HL-60 (cell line): Measurements from ENCODE around the gene ABL1.

Experiments used
- DNase-seq, 2 experiments: peaks; one replicate each; pipeline ENCODE4 v3.0.0-alpha.2; 2010 to 2020; ENCODE audit warnings: low read depth in 1 of 2, low spot score in 1 of 2
- H3K27ac ChIP-seq: fragments of 250-450 bp; sonication (Bioruptor Pico); replicated peaks from 2 replicates; pipeline ENCODE4 v1.5.1; 2020; ENCODE audit warnings: mild to moderate bottlenecking, moderate library complexity
- H3K27me3 ChIP-seq: fragments of 250-450 bp; sonication (Bioruptor Pico); 2 replicates; pipeline ENCODE4 v1.5.1; 2021; ENCODE audit warnings: mild to moderate bottlenecking, moderate library complexity; ENCODE audit not compliant: insufficient read depth, poor library complexity, severe bottlenecking
- H3K4me3 ChIP-seq: replicated peaks from 2 replicates; pipeline ENCODE4 v1.5.1; 2011; ENCODE audit warnings: mild to moderate bottlenecking, control low read depth, low read length; ENCODE audit not compliant: insufficient read depth
- GABPA ChIP-seq: IDR thresholded peaks from 2 replicates; pipeline ENCODE4 v1.6.1; 2012; ENCODE audit warnings: low read depth
- POLR2AphosphoS5 ChIP-seq: IDR thresholded peaks from 2 replicates; pipeline ENCODE4 v1.6.1; 2012; ENCODE audit warnings: low read depth
- SPI1 ChIP-seq: IDR thresholded peaks from 2 replicates; pipeline ENCODE4 v1.6.1; 2012; ENCODE audit warnings: low read depth, mild to moderate bottlenecking, borderline replicate concordance
- TF ChIP-seq, protein P1 (sequence below): IDR thresholded peaks from one replicate; pipeline ENCODE4 v1.5.1; 2011; ENCODE audit warnings: low read length, control low read depth, inconsistent platforms; ENCODE audit not compliant: insufficient read depth
- TF ChIP-seq, protein P2 (sequence below): IDR thresholded peaks from 2 replicates; pipeline ENCODE4 v1.6.1; 2012; ENCODE audit warnings: low read depth; ENCODE audit not compliant: insufficient replicate concordance

ABL1 gene

DNA sequence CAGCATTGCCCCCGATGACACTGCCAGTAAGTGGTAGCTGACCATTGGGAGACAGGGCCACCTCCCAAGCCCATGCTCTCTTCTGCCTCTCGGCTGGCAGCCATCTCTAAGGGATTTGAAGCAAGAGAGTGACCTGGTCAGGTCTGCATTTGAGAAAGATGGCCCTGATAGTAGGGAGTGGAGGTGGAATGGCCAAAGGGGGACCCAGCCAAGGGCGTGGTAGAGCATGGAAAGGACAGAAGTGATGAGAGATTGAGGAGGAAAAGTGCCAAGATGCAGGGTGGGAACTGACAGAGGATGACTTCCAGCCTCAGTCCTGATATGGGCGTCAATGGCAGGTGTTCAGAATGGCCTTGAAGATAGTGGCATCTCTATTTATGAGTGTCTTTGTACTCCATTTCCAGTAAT is 9.0 kb downstream of the ABL1 start:
- DNase-seq, result no peak
- Histone ChIP-seq H3K27me3 (no peaks in the 10 kb centered on the region), H3K4me3 (no peak overlapping the region), H3K27ac (no peak overlapping the region)
- TF ChIP-seq POLR2AphosphoS5, result no peak
- no peak for TF ChIP-seq SPI1
- TF ChIP-seq GABPA, result no peak
- TF ChIP-seq, protein P1, sequence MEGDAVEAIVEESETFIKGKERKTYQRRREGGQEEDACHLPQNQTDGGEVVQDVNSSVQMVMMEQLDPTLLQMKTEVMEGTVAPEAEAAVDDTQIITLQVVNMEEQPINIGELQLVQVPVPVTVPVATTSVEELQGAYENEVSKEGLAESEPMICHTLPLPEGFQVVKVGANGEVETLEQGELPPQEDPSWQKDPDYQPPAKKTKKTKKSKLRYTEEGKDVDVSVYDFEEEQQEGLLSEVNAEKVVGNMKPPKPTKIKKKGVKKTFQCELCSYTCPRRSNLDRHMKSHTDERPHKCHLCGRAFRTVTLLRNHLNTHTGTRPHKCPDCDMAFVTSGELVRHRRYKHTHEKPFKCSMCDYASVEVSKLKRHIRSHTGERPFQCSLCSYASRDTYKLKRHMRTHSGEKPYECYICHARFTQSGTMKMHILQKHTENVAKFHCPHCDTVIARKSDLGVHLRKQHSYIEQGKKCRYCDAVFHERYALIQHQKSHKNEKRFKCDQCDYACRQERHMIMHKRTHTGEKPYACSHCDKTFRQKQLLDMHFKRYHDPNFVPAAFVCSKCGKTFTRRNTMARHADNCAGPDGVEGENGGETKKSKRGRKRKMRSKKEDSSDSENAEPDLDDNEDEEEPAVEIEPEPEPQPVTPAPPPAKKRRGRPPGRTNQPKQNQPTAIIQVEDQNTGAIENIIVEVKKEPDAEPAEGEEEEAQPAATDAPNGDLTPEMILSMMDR, result no peak
- TF ChIP-seq, protein P2, sequence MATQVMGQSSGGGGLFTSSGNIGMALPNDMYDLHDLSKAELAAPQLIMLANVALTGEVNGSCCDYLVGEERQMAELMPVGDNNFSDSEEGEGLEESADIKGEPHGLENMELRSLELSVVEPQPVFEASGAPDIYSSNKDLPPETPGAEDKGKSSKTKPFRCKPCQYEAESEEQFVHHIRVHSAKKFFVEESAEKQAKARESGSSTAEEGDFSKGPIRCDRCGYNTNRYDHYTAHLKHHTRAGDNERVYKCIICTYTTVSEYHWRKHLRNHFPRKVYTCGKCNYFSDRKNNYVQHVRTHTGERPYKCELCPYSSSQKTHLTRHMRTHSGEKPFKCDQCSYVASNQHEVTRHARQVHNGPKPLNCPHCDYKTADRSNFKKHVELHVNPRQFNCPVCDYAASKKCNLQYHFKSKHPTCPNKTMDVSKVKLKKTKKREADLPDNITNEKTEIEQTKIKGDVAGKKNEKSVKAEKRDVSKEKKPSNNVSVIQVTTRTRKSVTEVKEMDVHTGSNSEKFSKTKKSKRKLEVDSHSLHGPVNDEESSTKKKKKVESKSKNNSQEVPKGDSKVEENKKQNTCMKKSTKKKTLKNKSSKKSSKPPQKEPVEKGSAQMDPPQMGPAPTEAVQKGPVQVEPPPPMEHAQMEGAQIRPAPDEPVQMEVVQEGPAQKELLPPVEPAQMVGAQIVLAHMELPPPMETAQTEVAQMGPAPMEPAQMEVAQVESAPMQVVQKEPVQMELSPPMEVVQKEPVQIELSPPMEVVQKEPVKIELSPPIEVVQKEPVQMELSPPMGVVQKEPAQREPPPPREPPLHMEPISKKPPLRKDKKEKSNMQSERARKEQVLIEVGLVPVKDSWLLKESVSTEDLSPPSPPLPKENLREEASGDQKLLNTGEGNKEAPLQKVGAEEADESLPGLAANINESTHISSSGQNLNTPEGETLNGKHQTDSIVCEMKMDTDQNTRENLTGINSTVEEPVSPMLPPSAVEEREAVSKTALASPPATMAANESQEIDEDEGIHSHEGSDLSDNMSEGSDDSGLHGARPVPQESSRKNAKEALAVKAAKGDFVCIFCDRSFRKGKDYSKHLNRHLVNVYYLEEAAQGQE, result no peak

DNA sequence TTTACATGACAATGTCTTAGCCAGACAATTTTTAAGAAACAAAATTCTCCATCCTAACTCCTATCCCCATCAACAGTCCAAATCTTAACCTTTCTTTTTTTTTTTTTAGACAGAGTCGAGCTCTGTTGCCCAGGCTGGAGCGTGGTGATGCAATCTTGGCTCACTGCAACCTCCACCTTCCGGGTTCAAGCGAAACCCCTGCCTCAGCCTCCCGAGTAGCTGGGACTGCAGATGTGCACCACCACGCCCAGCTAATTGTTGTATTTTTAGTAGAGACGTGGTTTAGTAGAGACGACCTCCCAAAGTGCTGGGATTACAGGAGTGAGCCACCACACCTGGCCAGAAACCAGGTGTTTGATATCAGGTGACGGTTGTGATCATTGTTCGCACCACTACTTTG is 10.2 kb downstream of the ABL1 start:
- no peak overlapping the region for H3K4me3 ChIP-seq
- DNase-seq, result no peak
- TF ChIP-seq, protein P1, result no peak
- TF ChIP-seq GABPA, result no peak
- no peak for TF ChIP-seq SPI1
- TF ChIP-seq, protein P2, result no peak
- no peak for TF ChIP-seq POLR2AphosphoS5
- H3K27ac ChIP-seq, result no peak overlapping the region
- H3K27me3 ChIP-seq, result no peaks in the 10 kb centered on the region

DNA sequence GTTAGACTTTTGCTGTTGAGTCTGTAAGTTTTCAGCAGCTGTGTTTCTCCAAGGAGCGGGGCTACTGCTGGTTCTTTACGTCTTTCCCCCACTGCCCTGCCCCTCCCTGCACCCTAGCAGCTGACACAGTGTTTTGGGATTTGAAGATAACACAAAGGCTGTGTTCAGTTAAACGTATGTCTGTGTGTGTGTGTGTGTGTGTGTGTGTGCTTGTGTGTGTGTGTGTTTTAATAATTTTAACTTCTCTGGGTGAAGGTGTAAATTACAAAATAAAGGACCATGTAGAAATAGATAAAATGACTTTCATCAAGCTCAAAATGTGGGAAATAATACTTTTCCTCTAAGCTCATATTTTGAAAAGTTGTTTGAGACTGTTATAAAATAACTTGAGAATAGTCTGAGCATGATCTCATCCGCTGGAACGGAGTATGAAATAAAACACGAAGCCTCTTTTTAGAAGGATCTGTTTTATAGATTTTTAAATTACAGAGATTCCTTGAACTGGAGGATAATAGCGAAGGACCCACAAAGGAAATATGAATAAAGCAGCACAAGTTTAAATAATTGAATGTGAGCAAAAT is 10.9 kb downstream of the ABL1 start:
- no peak overlapping the region for H3K4me3 ChIP-seq
- H3K27me3 ChIP-seq, result no peaks in the 10 kb centered on the region
- H3K27ac ChIP-seq, result no peak overlapping the region
- TF ChIP-seq SPI1, result no peak
- TF ChIP-seq GABPA, result no peak
- TF ChIP-seq, protein P1, result no peak
- TF ChIP-seq, protein P2, result no peak
- TF ChIP-seq POLR2AphosphoS5, result no peak
- DNase-seq, result no peak
